CD1c-positive myeloid dendritic cell (primary cell): ENCODE measurements around the gene STK11.
A peak's percentile ranks its signal among the peaks of the same experiment; 100 is the strongest.
"Not testable (repeated sequence)": the region's sequence is repeated elsewhere in the genome, so short reads cannot be mapped to it uniquely, and the experiment has no call there.

Experiments
- DNase-seq: peaks from one replicate; pipeline ENCODE4 v3.0.0-alpha.2; 2016; ENCODE audit errors: extremely low spot score

STK11 gene

DNA sequence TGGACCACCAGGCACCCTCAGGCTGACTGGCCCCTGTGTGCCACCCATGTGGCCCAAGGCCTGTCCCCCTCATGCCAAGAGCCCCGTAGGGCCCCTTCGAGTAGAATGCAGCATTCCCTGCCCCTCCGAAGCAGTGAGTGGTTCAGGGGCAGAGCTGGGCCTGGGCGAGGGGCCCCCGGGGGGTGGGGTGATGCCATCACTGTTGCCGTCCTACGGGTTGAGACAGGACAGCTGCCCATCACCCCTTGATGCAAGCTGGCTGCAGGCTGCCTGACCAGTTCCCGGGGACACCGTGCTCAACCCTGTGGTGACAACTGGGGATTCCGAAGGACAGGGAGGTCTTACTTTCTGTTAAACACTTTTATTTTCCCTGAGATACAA, 36.2 kb upstream of the STK11 start:
- DNase-seq: no peak

DNA sequence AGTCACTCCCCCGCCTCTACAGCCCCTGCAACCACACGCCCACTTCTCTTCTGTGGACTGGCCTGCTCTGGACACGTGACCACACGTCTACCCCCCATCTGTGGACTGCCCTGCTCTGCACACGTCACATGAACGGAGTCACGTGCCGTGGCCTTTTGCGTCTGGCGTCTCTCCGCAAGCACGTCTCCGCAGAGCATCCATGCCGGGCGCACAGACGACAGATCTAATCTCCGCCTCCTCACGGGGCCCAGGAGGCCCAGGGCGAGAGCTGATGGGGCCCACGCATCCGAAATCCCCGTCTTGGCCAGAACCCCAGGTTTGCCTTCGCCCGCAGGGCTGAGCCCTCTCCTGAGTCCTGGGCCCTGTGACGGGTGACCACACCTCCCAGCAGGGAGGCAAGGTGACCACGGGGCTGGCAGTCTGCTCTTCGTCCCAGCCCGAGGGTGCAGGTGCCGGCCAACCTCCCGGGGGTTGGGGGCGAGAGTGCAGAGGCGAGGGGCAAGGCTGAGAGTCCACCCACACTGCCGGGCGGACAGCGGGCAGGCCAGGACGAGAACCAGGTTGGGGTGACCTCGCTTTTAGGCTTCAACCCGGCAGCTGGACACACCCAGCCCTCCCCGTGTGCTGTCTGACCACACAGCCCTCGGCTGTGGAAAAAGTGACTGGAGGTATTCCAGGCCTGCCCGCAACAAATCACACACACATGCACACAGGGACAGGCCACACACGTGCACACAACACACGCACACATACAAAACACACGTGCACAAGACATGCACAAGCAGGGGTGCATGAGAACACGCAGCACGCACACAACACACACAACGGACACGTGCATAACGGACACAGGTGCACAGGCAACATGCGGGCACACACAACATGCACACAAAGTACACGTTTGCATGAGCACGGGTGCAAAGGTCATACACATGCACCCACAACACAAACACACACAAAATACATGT, 35.4 kb upstream of the STK11 start:
- no peak for DNase-seq

DNA sequence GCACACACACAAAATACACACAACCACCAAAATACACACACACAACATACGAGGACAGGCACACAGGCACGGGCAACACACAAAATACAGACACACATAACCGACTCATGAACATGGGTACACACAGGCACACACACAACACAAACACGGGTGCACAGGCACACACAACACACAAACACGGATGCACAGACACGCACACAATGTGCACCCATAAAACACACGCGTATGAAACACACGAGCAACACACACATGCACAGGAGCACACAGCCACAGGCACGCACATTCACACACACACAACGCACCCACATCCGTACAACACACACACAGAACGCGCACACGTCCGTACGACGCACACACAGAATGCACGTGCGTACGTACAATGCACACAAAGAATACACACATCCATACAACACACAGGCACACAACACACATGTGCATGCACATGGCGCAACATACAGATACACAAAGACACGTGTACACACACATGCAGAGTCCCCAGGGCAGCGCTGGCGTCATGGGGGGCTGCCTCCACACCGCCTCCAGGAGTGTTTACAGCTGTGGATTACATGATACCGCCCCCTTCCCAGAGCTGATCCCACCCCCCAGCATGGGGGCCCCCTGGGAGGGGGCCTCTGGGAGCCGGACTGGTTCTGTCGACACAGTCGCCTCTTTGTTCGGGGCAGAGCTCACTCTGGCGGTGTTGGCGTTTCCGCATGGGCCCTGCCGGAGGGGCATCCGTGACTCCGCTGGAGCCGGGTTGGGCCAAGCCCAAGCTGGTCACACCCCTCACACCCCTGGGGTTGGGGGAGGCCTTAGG, 34.4 kb upstream of the STK11 start:
- no peak for DNase-seq

DNA sequence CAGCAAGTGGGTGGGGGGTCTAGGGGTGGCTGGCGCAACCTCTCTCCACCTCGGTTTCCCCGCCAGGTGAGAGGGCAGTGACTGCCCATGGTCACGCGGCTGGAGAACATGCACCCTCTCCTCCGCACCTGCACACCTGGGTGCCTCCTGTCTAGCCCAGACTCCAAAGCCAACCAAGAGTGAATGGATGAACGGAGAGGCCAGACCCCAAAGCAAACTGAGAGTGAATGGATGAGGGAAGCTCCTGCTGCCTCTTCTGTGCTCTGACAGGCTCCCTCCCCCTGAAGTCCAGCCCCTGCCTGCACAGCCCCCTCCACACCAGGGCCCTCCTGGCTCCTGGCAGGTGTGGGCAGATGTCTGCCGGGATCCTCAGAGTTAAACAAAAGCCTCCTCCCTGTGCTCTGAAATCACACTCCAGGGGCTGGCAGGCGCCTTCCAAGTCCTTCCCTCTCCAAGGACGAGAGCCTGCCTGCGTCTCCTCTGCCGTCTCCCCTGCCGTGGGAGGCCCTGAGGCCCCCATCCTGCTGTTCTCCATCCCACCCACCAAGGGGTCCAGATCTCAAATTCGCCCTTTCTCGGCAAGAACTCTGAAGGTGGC, 33.7 kb upstream of the STK11 start:
- no peak for DNase-seq

DNA sequence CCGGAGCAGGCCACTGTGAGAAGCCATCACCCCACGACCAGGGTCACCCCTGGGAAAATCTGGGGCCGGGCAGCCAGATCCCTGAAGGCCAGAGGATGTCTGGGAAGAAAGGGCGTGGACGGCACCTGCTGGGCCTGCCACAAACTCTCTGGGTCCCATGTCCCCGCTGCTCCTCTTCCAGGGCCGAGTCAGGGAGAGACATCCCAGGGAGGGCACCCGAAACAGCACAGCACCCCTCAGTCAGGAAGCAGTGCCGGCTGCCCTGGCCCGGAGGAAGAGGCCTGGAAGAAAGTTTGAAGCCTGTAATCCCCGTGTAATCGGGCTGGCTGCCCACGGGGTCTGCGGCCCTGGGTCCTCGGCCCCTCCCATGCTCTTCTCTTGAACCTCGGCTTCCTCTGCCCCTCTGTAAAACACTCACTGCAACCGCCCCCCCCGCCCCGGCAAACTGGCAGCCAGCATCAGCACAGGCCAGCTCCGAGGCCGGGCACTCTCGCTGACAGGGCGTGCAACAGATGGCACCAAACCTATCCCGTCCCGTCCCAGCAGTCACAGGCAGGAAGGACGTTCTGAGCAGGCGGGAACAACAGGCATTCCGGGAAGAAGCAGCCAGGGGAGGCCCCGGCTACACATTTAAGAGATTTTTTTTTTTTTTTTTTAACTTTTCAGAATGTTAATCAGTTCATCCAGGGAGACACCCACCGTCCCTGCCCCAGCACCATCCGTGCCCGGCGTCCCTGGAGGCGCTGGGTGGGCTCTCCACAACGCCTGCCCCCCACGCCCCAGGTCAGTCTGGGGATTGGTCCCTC, 33.0 kb upstream of the STK11 start:
- DNase-seq: no peak

DNA sequence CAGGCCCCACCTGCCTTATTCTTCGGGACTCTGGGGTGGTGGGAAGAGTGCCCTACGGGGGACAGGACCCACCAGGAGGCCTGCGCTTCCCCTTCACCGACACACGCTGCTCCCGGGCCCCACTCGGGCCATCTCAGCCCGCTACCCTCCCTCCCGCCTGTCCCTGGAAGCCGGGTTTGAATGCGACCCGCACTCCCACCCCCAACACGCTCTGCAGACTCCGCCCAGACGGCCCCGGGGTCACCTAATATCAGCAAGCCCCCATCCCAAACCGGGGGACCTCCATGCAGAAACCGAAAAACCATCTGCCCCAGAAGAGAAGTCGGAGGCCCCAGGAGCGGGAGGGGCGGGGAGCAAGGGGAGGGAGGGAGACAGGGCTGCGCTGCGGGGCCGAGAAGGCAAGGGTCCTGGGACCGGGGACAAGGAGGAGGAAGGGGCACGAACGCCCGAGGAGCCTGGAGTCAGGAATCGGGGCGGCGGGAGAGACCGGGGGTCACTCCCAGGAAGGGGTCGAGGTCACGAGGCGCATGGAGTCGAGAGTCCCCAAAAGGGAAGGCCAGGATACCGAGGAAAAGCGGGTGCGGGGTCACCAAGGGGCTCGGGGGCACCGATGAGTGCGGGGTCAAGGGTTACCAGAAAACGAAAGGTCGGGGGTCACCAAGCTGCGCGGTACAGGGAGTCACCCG, 32.3 kb upstream of the STK11 start:
- no peak for DNase-seq

DNA sequence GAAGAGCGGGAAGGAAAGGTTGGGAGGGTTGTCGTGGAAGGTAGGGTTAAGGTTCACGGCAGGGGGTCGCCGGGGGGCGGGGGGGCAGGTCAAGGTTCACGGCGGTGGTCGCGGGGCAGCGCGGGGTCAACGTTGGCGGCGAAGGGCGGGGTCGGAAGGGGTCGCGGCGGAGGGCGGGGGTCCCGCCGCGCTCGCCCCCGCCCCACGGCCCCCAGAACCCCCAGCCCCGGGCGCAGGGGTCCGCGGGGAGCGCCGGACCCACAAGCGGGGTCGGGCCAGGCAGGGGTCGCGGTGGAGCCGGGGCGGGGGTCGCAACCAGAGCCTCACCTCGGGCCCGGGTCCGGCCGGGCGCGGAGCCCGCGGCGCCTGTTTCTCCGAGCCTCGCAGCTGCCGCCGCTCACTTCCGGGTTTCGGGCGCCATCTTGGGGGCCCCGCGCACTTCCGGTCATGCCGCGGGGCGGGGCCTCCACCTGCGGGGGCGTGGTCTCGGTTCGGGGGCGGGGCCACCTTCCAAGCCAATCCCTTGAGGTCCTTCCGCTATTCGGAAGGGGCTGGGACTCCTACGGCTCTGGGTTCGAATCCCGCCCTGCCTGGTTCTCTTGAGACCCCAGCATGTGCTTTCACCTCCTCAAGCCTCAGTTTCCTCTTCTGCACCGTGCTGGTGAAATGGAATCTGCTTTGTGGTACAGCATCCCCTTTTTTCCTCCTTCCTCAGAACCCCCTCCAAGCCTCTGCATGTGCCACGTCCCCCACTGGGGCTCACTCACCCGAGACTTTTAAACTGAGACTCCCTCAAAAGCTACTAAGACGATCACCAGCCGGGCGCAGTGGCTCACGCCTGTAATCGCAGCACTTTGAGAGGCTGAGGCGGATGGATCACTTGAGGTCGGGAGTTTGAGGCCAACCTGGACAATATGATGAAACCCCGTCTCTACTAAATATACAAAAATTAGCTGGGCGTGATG, 31.5 kb upstream of the STK11 start, which contains the start of gene SBNO2:
TSS of gene SBNO2 (minus strand) at position 424 of the 965 bp plus-strand sequence. CDS start 19,992 bp downstream, outside the sequence.
- DNase-seq: peak; percentile 94

DNA sequence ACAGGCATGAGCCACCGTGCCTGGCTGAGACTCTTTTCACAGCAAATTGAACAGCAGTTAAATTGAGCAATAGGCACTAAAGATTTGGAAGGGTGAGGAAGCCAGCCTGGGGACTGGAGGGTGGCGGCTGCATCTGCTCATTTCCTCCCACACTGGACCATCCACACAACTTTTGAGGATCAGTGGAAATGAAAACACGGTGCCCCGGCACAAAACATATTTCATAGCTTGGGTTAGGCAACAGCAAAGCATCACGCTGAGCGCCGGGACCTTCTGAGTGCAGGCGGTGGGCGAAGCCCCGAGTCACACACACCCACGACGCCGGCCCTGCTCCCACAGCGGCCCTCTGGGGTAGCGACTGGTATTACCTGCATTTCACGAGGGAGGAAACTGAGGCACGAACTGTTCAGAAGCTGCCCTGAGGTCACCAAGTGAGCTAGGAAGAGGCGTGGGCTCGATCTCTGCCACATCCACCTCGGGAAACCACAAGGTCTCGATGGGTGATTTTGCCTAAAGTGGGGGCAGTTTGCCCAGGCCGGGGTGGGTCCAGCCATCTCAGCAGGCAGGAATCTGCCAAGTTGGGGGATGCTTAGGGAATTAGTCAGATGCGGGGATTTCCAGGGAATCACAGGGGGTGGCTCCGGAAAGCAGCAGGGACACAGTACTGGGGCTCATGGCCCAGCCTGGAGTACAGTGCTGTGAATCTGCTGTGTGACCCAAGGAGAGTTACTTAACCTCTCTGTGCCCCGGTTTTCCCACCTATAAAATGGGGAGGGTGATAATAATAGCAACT, 28.1 kb upstream of the STK11 start:
- peak; percentile 92 for DNase-seq

DNA sequence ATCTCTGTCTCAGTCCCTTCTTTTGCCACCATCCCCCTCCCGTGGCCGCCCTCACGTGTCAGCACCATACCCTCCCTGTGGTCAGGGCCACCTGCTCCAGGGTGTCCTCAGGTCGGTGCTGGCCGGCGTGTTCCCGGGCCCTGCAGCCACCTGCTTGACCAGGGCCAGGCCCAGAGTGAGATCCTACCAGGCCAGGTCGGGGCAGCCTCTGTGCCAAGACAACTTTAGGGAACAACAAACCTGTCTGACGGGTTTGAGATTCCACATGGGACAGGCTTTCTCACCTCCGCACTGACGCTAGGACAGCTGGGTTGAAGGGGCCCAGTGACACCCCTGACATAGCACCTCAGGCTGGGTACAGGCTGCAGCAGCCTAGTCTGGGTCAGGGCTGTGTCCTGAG, 24.0 kb upstream of the STK11 start:
- no peak for DNase-seq

DNA sequence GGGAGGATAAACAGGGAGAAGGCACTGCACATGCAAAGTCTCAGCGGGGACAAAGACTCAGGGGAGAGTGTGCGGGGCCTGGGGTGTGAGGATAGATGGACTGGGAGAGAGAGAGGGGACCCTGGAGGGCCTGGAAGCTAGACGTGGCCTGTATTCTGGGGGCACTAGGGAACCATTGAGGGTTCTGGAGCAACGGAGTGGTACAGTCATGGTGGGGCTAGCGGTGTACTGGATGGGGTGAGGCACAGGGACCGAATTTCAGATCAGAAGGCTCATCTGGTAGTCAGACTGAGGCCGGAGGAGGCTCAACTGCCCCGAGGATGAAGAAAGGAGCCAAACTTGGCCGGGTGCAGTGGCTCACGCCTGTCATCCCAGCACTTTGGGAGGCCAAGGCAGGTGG, 23.5 kb upstream of the STK11 start:
- DNase-seq: no peak

DNA sequence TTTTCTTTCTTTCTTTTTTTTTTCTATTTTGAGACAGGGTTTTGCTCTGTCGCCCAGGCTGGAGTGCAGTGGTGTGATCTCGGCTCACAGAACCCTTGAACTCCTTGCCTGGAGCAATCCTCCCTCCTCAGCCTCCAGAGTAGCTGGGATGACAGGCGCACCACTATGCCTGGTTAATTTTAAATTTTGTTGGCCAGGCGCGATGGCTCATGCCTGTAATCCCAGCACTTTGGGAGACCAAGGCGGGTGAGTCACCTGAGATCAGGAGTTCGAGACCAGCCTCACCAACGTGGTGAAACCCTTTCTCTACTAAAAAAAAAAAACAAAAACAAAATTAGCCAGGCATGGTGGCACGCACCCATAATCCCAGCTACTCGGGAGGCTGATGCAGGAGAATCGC, 22.9 kb upstream of the STK11 start:
- no peak for DNase-seq

DNA sequence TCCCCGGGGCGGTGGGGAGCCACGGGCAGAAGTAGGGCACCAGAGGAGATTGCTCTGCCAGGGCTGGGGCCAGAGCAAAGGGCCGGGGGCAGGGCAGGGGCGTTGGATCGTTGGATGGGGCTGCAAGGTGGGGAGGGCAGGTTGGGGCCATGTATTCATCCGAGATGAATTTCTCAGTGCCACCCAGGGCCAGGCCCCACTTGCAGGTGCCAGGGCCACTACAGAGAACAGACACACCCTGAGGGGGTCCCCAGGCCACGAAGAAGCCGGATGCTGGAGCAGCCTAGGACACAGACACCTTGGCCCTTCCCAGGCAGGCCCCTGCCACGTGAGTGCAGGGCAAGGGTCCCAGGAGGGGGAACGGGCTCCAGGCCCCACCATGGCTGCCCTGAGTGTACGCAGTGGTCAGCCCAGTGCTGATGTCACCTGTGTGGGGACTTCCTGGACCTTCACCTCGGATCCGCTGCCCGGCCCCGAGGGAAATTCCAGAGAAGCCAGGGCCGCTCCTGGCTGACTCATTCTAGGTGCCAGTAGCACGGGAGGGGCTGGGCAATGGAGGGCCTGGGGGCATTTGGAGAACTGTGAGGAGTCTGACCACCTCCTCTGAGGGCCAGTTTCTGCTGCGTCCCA, 21.9 kb upstream of the STK11 start:
- DNase-seq: peak; percentile 52

DNA sequence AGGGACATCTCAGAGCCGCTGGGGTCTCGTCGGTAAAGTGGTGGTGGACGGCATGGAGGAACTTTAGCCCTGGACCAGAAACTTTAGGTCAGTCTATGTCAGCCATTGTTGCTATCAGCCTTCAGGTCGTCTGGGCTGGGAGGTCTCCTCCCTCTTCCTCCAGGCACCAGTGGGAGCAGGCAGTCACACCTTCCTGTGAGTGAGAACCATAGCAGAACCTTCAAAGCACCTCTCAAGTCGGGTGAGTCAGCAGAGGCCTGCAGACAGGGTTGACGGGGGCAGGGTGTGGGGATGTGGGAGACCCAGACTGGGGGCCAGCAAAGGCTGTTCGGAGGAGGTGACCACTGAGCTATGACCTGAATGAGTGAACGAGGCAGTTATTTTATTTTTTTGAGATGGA, 16.2 kb upstream of the STK11 start:
- no peak for DNase-seq

DNA sequence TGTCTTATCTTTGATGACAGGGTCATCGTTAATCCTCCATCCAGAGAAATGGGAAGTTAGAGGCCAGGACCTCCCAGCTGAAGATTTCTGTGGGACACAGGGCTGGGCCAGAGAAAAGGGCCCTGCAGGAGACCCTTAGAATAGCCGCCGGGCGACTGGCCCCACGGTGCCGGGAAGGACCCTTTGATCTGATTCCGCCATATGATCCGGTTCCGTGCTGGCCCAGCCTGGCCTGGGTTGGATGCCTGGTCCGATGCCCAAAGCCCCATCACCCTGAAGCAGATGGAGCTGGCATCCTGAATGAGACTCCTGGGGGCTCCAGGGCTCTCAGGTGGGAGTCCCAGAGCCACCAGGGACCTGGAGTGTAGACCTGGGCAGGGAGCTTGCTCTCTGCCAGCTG, 6.0 kb upstream of the STK11 start:
- DNase-seq: no peak

DNA sequence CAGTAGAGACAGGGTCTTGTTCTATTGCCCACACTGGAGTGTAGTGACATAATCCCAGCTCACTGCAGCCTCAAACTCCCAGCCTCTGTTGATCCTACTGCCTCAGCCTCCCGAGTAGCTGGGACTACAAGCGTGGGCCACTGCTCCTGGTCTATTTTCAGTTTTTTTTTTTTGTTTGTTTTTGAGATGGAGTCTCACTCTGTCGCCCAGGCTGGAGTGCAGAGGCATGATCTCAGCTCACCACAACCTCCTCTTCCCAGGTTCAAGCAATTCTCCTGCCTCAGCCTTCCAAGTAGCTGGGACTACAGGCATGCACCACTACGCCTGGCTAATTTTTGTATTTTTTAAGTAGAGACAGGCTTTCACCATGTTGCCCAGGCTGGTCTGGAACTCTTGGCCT, 5.0 kb upstream of the STK11 start:
- DNase-seq: not testable (repeated sequence)

DNA sequence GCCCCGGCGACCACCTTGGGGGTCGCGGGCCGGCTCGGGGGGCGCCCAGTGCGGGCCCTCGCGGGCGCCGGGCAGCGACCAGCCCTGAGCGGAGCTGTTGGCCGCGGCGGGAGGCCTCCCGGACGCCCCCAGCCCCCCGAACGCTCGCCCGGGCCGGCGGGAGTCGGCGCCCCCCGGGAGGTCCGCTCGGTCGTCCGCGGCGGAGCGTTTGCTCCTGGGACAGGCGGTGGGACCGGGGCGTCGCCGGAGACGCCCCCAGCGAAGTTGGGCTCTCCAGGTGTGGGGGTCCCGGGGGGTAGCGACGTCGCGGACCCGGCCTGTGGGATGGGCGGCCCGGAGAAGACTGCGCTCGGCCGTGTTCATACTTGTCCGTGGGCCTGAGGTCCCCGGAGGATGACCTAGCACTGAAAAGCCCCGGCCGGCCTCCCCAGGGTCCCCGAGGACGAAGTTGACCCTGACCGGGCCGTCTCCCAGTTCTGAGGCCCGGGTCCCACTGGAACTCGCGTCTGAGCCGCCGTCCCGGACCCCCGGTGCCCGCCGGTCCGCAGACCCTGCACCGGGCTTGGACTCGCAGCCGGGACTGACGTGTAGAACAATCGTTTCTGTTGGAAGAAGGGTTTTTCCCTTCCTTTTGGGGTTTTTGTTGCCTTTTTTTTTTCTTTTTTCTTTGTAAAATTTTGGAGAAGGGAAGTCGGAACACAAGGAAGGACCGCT, 729 bp downstream of the STK11 start:
- DNase-seq: peak; percentile 18

DNA sequence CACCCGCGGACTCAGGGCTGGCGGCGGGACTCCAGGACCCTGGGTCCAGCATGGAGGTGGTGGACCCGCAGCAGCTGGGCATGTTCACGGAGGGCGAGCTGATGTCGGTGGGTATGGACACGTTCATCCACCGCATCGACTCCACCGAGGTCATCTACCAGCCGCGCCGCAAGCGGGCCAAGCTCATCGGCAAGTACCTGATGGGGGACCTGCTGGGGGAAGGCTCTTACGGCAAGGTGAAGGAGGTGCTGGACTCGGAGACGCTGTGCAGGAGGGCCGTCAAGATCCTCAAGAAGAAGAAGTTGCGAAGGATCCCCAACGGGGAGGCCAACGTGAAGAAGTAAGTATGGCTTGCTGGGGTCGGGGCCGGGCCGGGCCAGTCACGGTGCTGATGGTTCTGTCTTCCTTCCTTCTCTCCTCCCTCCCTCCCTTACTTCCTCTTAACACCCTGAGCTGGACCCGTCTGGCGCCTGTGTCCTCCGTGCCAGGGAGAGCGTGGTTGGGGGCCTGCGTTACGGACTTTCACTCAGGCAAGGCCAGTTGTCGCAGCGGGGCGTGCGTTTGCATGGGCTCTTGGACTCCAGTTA, 1.4 kb downstream of the STK11 start:
- peak; percentile 50 for DNase-seq
